CD14-positive monocyte (primary cell): ENCODE results near the gene POP4. TPM values are rescaled to one million over a fixed set of nuclear protein-coding genes. Genes with fewer than 3 reads are reported as not detected.

Experiments used
- DNase-seq, 3 donors: peaks; one replicate each; pipeline ENCODE4 v3.0.0-alpha.2; 2011 to 2022
- H2AFZ ChIP-seq: 2 replicates; pipeline ENCODE4 v1.6.0; 2012; ENCODE audit warnings: mild to moderate bottlenecking, low read depth, low read length, inconsistent platforms; ENCODE audit not compliant: insufficient read depth, poor library complexity, severe bottlenecking
- H3K27ac ChIP-seq, 2 donors: 1 replicate in 1 of 2; 2 replicates in 1 of 2; pipeline ENCODE4 v1.5.1; 2012 to 2013; ENCODE audit warnings: low read length in 2 of 2, control low read depth in 1 of 2, inconsistent platforms in 1 of 2, low read depth in 1 of 2, mild to moderate bottlenecking in 1 of 2
- H3K27me3 ChIP-seq, 2 donors: one replicate each; pipeline versions ENCODE4 v1.6.0 to v1.6.1; 2011 to 2013; ENCODE audit warnings: low read length in 2 of 2; ENCODE audit not compliant: control insufficient read depth in 2 of 2, insufficient read depth in 2 of 2
- H3K36me3 ChIP-seq, 2 donors: replicated peaks in 1 of 2; 1 replicate in 1 of 2; 2 replicates in 1 of 2; pipeline versions ENCODE4 v1.5.1 to v1.6.1; 2012 to 2013; ENCODE audit warnings: low read length in 2 of 2, control low read depth in 1 of 2, inconsistent platforms in 1 of 2, mild to moderate bottlenecking in 1 of 2; ENCODE audit not compliant: insufficient read depth in 2 of 2, control insufficient read depth in 1 of 2
- H3K4me1 ChIP-seq, 2 donors: 1 replicate in 1 of 2; 2 replicates in 1 of 2; pipeline versions ENCODE4 v1.5.1 to v1.6.1; 2012 to 2013; ENCODE audit warnings: low read length in 2 of 2, control low read depth in 1 of 2, inconsistent platforms in 1 of 2, mild to moderate bottlenecking in 1 of 2, moderate library complexity in 1 of 2; ENCODE audit not compliant: insufficient read depth in 2 of 2, control insufficient read depth in 1 of 2
- H3K4me2 ChIP-seq: replicated peaks from 2 replicates; pipeline ENCODE3; 2012; ENCODE audit warnings: low read length, moderate library complexity, mild to moderate bottlenecking; ENCODE audit not compliant: poor library complexity, severe bottlenecking; ENCODE audit errors: extremely low read depth
- H3K4me3 ChIP-seq, 3 experiments: fragments of 200-600 bp in 1 of 3; sonication (generic) in 1 of 3; replicated peaks in 1 of 3; 1 replicate in 2 of 3; 2 replicates in 1 of 3; pipeline ENCODE4 v1.5.1; 2011 to 2013; ENCODE audit warnings: low read length in 3 of 3, mild to moderate bottlenecking in 3 of 3, control low read depth in 2 of 3, low read depth in 2 of 3, inconsistent platforms in 1 of 3, moderate library complexity in 1 of 3
- H3K79me2 ChIP-seq: 2 replicates; pipeline ENCODE4 v1.6.0; 2012; ENCODE audit warnings: mild to moderate bottlenecking, control low read depth, inconsistent platforms, low read length, moderate library complexity; ENCODE audit not compliant: insufficient read depth
- H3K9ac ChIP-seq: 2 replicates; pipeline ENCODE4 v1.6.0; 2017; ENCODE audit warnings: low read length, mild to moderate bottlenecking; ENCODE audit not compliant: insufficient read depth, poor library complexity, severe bottlenecking
- H3K9me3 ChIP-seq, 2 donors: replicated peaks in 1 of 2; 1 replicate in 1 of 2; 2 replicates in 1 of 2; pipeline versions ENCODE4 v1.5.1 to v1.6.1; 2012 to 2013; ENCODE audit warnings: low read length in 2 of 2, control low read depth in 1 of 2; ENCODE audit not compliant: control insufficient read depth in 1 of 2, insufficient read depth in 1 of 2
- H4K20me1 ChIP-seq: 2 replicates; pipeline ENCODE4 v1.6.0; 2012; ENCODE audit warnings: mild to moderate bottlenecking, low read length, control low read depth, moderate library complexity; ENCODE audit not compliant: insufficient read depth
- H3K27ac Mint-ChIP-seq, 7 donors: one replicate each; pipeline ENCODE4 v1.8.0; 2020; ENCODE audit warnings: mild to moderate bottlenecking in 7 of 7, mixed read lengths in 7 of 7, moderate library complexity in 6 of 7, inconsistent platforms in 2 of 7
- H3K27me3 Mint-ChIP-seq, 3 donors: one replicate each; pipeline ENCODE4 v1.8.0; 2021 to 2022; ENCODE audit warnings: low read depth in 3 of 3, mild to moderate bottlenecking in 3 of 3, mixed read lengths in 3 of 3, moderate library complexity in 3 of 3, inconsistent platforms in 1 of 3
- H3K36me3 Mint-ChIP-seq, 2 donors: one replicate each; pipeline ENCODE4 v1.8.0; 2020; ENCODE audit warnings: mixed read lengths in 2 of 2, inconsistent platforms in 1 of 2, mild to moderate bottlenecking in 1 of 2
- H3K4me1 Mint-ChIP-seq: one replicate; pipeline ENCODE4 v1.8.0; 2020; ENCODE audit warnings: mild to moderate bottlenecking, mixed read lengths
- H3K4me3 Mint-ChIP-seq, 2 donors: one replicate each; pipeline ENCODE4 v1.8.0; 2020; ENCODE audit warnings: mild to moderate bottlenecking in 2 of 2, mixed read lengths in 2 of 2, moderate library complexity in 1 of 2
- H3K9me3 Mint-ChIP-seq, 7 donors: one replicate each; pipeline ENCODE4 v1.8.0; 2020 to 2022; ENCODE audit warnings: mixed read lengths in 7 of 7, mild to moderate bottlenecking in 6 of 7, moderate library complexity in 6 of 7, inconsistent platforms in 2 of 7
- WGBS: methylation state at CpG from one replicate; pipeline ENCODE4 v1.1.5; 2013; ENCODE audit warnings: missing lambda C conversion rate; ENCODE audit not compliant: insufficient coverage; 5-methylcytosine and 5-hydroxymethylcytosine counted together
- intact Hi-C, 2 donors: fragments of 100-400 bp; cut with micrococcal nuclease; formaldehyde crosslinking; loops; one replicate each; pipeline versions ENCODE4 v1.15.0 to v1.15.1; 2023
- polyA plus RNA-seq, 3 donors: library from polyadenylated mRNA; depleted of rRNA in 1 of 3; unstranded in 2 of 3; stranded (reverse) in 1 of 3; fragments of 300-500 nt in 2 of 3; fragments of >200 nt in 1 of 3; fragmentation: Illumina TruSeq in 2 of 3; gene quantifications; 1 replicate in 2 of 3; 2 replicates in 1 of 3; pipeline ENCODE4 v1.2.3, GENCODE V29; 2012 to 2021
- TF ChIP-seq, protein P1 (sequence below): fragments of 200-600 bp; IDR thresholded peaks from one replicate; pipeline ENCODE4 v1.8.0; 2022; ENCODE audit warnings: antibody characterized with exemption, mild to moderate bottlenecking

POP4 gene
- polyA plus RNA-seq, 3 donors = 49.9 to 162 (median 161) TPM

DNA sequence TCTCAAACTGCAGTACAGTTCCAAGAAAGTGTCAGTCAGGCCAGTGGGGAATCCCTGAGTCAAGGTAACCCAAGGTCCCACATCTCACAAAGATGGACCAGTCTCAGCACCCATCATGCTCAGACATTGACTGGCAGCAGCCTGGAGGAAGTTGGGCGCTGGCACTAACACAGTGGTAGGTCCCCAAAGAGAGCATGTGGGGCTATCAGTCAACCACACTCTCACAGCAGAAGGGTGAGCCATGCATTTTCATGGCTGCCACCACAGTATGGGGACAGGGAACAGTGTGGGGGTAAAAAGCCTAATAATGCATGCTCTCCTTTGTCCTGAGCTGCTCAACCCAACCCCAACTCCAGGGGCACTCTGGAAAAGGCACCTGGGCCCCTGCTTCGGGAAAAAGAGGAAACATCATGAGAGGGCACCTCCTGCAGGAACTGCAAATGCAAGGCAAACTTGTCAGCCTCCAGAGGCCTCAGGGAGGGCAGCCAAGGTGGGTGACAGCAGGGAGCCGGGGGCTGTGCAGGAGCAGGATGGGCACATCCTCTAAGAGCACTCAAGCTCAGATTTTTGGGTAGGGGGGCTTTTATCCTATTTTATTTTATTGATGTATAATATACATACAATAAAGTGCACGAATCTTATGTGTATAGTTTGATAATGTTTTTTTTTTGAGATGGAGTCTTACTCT lies 49.7 kb downstream of the POP4 start:
- Mint-ChIP-seq H3K4me1 (no peaks in the 10 kb centered on the region), H3K9me3 (peaks cover 0 to 9% (median 5%) of the 10 kb centered on the region in 7 donors), H3K27me3 (peaks cover 2 to 6% (median 3%) of the 10 kb centered on the region in 3 donors), H3K27ac (no peak overlapping the region), H3K4me3 (no peak overlapping the region), H3K36me3 (no peaks in the 10 kb centered on the region)
- Histone ChIP-seq H4K20me1 (no peaks in the 10 kb centered on the region), H3K27ac (no peak overlapping the region), H3K79me2 (no peaks in the 10 kb centered on the region), H3K9me3 (no peaks in the 10 kb centered on the region), H3K27me3 (no peaks in the 10 kb centered on the region), H3K4me2 (no peak overlapping the region), H2AFZ (no peak overlapping the region), H3K4me1 (no peaks in the 10 kb centered on the region), H3K36me3 (no peaks in the 10 kb centered on the region), H3K9ac (no peak overlapping the region), H3K4me3 (no peak overlapping the region)
- intact Hi-C loops = no loop called here
- TF ChIP-seq, protein P1, sequence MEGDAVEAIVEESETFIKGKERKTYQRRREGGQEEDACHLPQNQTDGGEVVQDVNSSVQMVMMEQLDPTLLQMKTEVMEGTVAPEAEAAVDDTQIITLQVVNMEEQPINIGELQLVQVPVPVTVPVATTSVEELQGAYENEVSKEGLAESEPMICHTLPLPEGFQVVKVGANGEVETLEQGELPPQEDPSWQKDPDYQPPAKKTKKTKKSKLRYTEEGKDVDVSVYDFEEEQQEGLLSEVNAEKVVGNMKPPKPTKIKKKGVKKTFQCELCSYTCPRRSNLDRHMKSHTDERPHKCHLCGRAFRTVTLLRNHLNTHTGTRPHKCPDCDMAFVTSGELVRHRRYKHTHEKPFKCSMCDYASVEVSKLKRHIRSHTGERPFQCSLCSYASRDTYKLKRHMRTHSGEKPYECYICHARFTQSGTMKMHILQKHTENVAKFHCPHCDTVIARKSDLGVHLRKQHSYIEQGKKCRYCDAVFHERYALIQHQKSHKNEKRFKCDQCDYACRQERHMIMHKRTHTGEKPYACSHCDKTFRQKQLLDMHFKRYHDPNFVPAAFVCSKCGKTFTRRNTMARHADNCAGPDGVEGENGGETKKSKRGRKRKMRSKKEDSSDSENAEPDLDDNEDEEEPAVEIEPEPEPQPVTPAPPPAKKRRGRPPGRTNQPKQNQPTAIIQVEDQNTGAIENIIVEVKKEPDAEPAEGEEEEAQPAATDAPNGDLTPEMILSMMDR = no peak
- WGBS = 0% methylated on average over 1 of the region's 4 CpGs
- no peak for DNase-seq

DNA sequence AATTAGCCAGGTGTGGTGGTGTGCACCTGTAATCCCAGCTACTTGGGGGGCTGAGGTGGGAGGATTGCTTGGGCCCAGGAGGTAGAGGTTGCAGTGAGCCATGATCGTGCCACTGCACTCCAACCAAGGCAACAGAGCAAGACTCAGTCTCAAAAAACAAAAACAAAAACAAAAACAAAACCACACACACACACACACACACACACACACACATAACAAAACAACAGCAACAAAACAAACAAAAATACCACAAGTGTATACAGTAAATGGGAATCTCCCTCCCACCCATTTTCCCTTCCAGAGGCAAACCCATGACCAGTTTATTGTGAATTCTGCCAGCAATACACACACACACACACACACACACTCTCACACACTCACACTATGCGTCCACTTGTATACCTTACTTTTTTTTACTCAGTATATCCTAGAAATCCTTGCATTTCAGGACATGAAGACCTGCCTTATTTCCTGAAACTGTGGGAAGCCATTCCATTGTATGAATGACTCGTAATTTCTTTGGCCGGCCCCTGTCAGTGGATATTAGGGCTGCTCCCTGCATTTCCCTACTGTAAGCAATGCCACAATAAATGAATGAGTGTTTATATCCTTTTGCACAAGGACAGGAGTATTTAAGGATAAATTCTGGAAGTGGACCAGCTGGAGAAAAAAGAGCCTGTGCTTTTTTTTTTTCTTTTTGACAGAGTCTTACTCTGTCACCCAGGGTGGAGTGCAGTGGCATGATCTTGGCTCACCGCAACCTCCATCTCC lies 52.3 kb downstream of the POP4 start:
- Histone ChIP-seq H3K27me3 (no peaks in the 10 kb centered on the region), H3K4me3 (no peak overlapping the region), H2AFZ (no peak overlapping the region), H3K4me1 (no peaks in the 10 kb centered on the region), H3K9ac (no peak overlapping the region), H3K36me3 (no peaks in the 10 kb centered on the region), H3K9me3 (no peaks in the 10 kb centered on the region), H3K4me2 (no peak overlapping the region), H3K27ac (no peak overlapping the region), H3K79me2 (no peaks in the 10 kb centered on the region), H4K20me1 (no peaks in the 10 kb centered on the region)
- Mint-ChIP-seq H3K9me3 (peaks cover 0 to 7% (median 3%) of the 10 kb centered on the region in 7 donors), H3K27me3 (peaks cover 0 to 3% (median 2%) of the 10 kb centered on the region in 3 donors), H3K4me1 (no peaks in the 10 kb centered on the region), H3K27ac (no peak overlapping the region), H3K4me3 (no peak overlapping the region), H3K36me3 (no peaks in the 10 kb centered on the region)
- TF ChIP-seq, protein P1 = no peak
- intact Hi-C loops = no loop called here
- WGBS = 100% methylated on average over 1 of the region's 5 CpGs
- DNase-seq = no peak
